Suprapubic skin (tissue), 4 donors: ENCODE measurements around the gene PIP5K1B. TPM values are rescaled to one million over a fixed set of nuclear protein-coding genes. Genes with fewer than 3 reads are reported as not detected.

Source experiments
- DNase-seq, 2 donors: peaks; one replicate each; pipeline ENCODE4 v3.0.0-alpha.2; 2019; ENCODE audit warnings: low spot score in 2 of 2
- H3K27ac ChIP-seq: fragments of 200-600 bp; sonication (generic); one replicate; pipeline ENCODE4 v1.5.1; 2019
- H3K27me3 ChIP-seq: fragments of 200-600 bp; sonication (generic); one replicate; pipeline ENCODE4 v1.5.1; 2019
- H3K36me3 ChIP-seq: fragments of 200-600 bp; sonication (generic); one replicate; pipeline ENCODE4 v1.5.1; 2019
- H3K4me1 ChIP-seq: fragments of 200-600 bp; sonication (generic); one replicate; pipeline ENCODE4 v1.5.1; 2019
- H3K4me3 ChIP-seq: fragments of 200-600 bp; sonication (generic); one replicate; pipeline ENCODE4 v1.5.1; 2019; ENCODE audit warnings: mild to moderate bottlenecking
- H3K9me3 ChIP-seq: fragments of 200-600 bp; sonication (generic); one replicate; pipeline ENCODE4 v1.5.1; 2019
- EP300 ChIP-seq: sonication (generic); formaldehyde crosslinking; IDR thresholded peaks from one replicate; pipeline ENCODE4 v1.6.1; 2017; ENCODE audit warnings: antibody characterized with exemption
- POLR2A ChIP-seq, 2 donors: fragments of 450-650 bp; IDR thresholded peaks; one replicate each; pipeline ENCODE4 v1.6.1; 2017; ENCODE audit warnings: antibody characterized with exemption in 2 of 2, mild to moderate bottlenecking in 2 of 2, moderate library complexity in 2 of 2
- POLR2AphosphoS5 ChIP-seq, 3 donors: sonication (generic); formaldehyde crosslinking; IDR thresholded peaks; one replicate each; pipeline ENCODE4 v1.6.1; 2017; ENCODE audit warnings: antibody characterized with exemption in 3 of 3
- WGBS: methylation state at CpG from one replicate; pipeline ENCODE4 v1.1.5; 2018; 5-methylcytosine and 5-hydroxymethylcytosine counted together
- total RNA-seq, 4 donors: library from RNA; depleted of rRNA; stranded (reverse); fragments of >200 nt; gene quantifications; one replicate each; pipeline ENCODE4 v1.1.0, GENCODE V29; 2016
- TF ChIP-seq, protein P1 (sequence below), 2 donors: fragments of 200-600 bp in 1 of 2; fragments of 450-650 bp in 1 of 2; sonication (generic) in 1 of 2; IDR thresholded peaks; one replicate each; pipeline ENCODE4 v1.5.1; 2016 to 2019; ENCODE audit warnings: antibody characterized with exemption in 2 of 2, mild to moderate bottlenecking in 1 of 2, moderate library complexity in 1 of 2

The PIP5K1B gene
- total RNA-seq, 4 donors from 2014 or later: 1.7 to 7.8 (median 3.4) TPM

DNA sequence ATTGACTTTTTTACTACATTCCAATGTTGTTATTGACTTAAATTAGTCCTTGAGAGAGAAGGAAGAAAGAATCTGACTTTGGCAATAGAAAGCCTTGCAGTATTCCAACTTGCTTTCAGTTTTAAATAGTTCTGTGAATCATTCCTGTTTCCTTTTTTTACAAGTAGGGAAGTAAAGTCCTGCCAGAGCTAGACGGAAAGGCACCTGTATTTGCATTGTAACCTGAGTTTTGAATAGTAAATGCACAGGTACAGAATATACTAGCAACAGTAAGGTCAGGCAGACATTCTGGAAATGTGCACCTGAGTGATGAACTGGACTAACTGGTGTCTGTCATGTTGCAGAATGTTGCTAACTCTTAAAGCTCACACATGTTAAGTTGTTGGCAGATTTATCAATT lies 208.0 kb downstream of the PIP5K1B start:
- no peak overlapping the region for H3K27ac ChIP-seq
- TF ChIP-seq, protein P1, sequence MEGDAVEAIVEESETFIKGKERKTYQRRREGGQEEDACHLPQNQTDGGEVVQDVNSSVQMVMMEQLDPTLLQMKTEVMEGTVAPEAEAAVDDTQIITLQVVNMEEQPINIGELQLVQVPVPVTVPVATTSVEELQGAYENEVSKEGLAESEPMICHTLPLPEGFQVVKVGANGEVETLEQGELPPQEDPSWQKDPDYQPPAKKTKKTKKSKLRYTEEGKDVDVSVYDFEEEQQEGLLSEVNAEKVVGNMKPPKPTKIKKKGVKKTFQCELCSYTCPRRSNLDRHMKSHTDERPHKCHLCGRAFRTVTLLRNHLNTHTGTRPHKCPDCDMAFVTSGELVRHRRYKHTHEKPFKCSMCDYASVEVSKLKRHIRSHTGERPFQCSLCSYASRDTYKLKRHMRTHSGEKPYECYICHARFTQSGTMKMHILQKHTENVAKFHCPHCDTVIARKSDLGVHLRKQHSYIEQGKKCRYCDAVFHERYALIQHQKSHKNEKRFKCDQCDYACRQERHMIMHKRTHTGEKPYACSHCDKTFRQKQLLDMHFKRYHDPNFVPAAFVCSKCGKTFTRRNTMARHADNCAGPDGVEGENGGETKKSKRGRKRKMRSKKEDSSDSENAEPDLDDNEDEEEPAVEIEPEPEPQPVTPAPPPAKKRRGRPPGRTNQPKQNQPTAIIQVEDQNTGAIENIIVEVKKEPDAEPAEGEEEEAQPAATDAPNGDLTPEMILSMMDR (IDR thresholded peaks at IDR 0.05): no peak
- no peak for TF ChIP-seq POLR2AphosphoS5 (IDR thresholded peaks at IDR 0.05)
- no peak for TF ChIP-seq EP300
- TF ChIP-seq POLR2A (IDR thresholded peaks at IDR 0.05): no peak
- 13% methylated on average over 1 of the region's 1 CpG for WGBS

DNA sequence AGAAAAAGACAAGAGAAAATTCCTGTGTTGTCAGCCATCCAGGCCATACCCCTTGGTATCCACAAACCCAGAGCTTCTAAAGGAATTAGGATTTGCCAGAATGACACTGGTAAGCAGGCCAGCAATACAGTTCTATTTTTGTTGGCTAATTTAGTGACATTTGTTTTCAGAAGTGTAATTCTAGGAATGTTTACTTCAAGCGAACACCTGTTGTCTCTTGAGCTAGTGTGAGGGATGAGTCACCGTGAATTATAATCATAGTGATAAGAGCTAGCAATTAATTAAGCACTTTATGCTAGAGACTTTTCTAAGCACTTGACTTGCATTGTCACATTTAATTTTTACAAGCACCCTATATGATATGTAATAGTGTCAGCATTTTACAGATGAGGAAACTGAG lies 209.7 kb downstream of the PIP5K1B start:
- H3K4me3 ChIP-seq: no peak overlapping the region
- no peak for DNase-seq
- 60% methylated on average over 2 of the region's 2 CpGs for WGBS
- H3K27me3 ChIP-seq: no peaks in the 10 kb centered on the region
- no peaks in the 10 kb centered on the region for H3K9me3 ChIP-seq
- no peaks in the 10 kb centered on the region for H3K36me3 ChIP-seq
- no peak overlapping the region for H3K27ac ChIP-seq
- TF ChIP-seq, protein P1 (IDR thresholded peaks at IDR 0.05): no peak
- no peak for TF ChIP-seq POLR2A (IDR thresholded peaks at IDR 0.05)
- TF ChIP-seq EP300: no peak
- no peak for TF ChIP-seq POLR2AphosphoS5 (IDR thresholded peaks at IDR 0.05)
- H3K4me1 ChIP-seq: no peaks in the 10 kb centered on the region

More for the DNA sequence above, 208.0 kb downstream of the PIP5K1B start:
- no peaks in the 10 kb centered on the region for H3K9me3 ChIP-seq
- no peak for DNase-seq
- H3K4me3 ChIP-seq: no peak overlapping the region
- no peaks in the 10 kb centered on the region for H3K4me1 ChIP-seq
- H3K27me3 ChIP-seq: no peaks in the 10 kb centered on the region
- H3K36me3 ChIP-seq: no peaks in the 10 kb centered on the region

DNA sequence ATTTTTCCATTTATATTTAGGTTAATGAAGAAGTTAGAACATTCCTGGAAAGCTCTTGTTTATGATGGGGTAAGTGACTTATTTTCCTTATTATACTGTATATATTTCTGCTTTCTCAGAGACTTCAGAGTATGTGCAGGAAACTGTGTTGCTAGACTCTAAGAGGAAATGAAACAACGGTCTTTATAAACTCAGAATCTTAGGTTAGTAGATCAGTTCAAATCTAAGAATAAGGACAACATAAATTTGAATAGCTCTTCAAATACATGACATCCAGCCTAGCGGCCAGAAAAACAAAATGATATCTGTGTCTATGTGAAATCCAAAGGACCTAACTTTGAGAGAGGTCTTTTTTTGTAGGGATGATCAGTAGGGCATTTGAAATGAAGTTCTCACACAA lies 214.6 kb downstream of the PIP5K1B start:
- 64% methylated on average over 2 of the region's 2 CpGs for WGBS
- DNase-seq: no peak
- Histone ChIP-seq H3K4me3 (no peak overlapping the region), H3K27me3 (no peaks in the 10 kb centered on the region), H3K36me3 (no peaks in the 10 kb centered on the region), H3K27ac (no peak overlapping the region), H3K4me1 (no peaks in the 10 kb centered on the region), H3K9me3 (no peaks in the 10 kb centered on the region)
- TF ChIP-seq POLR2A (IDR thresholded peaks at IDR 0.05) (no peak), POLR2AphosphoS5 (IDR thresholded peaks at IDR 0.05) (no peak), EP300 (no peak)
- TF ChIP-seq, protein P1 (IDR thresholded peaks at IDR 0.05): no peak

DNA sequence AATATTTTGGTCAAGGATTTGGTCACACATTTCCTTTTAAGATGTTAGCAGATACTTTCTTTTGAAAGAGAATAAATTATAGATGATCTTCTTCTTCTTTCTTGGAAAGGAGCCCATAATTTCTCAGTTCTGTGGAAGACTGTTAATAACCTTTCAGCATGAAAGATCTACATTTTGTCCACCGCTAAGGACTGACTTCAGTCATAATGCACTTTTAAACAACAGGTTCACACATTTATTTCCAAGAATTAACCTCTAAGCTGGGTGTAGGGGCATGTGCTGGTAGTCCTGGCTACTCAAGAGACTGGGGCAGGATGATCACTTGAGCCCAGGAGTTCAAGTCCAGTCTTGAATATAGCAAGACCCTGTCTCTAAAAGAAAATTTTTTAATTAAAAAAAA lies 215.9 kb downstream of the PIP5K1B start:
- no peaks in the 10 kb centered on the region for H3K27me3 ChIP-seq
- no peaks in the 10 kb centered on the region for H3K4me1 ChIP-seq
- WGBS: 97% methylated on average over 1 of the region's 1 CpG
- no peaks in the 10 kb centered on the region for H3K36me3 ChIP-seq
- H3K27ac ChIP-seq: no peak overlapping the region
- no peak overlapping the region for H3K4me3 ChIP-seq
- TF ChIP-seq POLR2AphosphoS5 (IDR thresholded peaks at IDR 0.05) (no peak), EP300 (no peak), POLR2A (IDR thresholded peaks at IDR 0.05) (no peak)
- TF ChIP-seq, protein P1 (IDR thresholded peaks at IDR 0.05): no peak
- DNase-seq: no peak
- H3K9me3 ChIP-seq: no peaks in the 10 kb centered on the region

DNA sequence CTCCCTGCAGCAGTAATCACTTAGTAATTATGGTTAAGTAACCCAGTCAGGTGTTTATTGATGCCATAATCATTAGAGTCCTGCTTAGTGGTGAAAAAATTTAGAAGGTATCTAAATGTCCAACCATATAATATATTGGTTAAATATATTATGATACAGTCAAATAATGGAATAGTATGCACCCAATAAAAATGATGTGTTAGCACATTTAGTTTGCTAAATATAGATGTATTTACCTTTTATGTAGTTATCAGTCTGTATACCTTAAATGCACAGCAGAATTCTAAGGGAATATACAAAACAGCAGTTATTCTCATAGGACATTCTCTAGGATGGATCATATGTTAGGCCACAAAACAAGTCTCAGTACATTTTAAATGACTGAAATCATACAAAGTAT lies 218.4 kb downstream of the PIP5K1B start:
- no peak overlapping the region for H3K4me3 ChIP-seq
- no peak for DNase-seq
- no peaks in the 10 kb centered on the region for H3K4me1 ChIP-seq
- no peaks in the 10 kb centered on the region for H3K9me3 ChIP-seq
- H3K36me3 ChIP-seq: no peaks in the 10 kb centered on the region
- no peak overlapping the region for H3K27ac ChIP-seq
- H3K27me3 ChIP-seq: no peaks in the 10 kb centered on the region
- TF ChIP-seq EP300 (no peak), POLR2AphosphoS5 (IDR thresholded peaks at IDR 0.05) (no peak), POLR2A (IDR thresholded peaks at IDR 0.05) (no peak)
- TF ChIP-seq, protein P1 (IDR thresholded peaks at IDR 0.05): no peak
